ENCODE results near the gene RASGRF1.

The RASGRF1 gene

GRCh38 chr15:78977591-78978347, 112.8 kb downstream of the RASGRF1 start:
- H3K4me1 ChIP-seq (ENCODE audit: control insufficient read depth, insufficient read depth, low read length): peaks cover 5% of the 10 kb centered on the region
- H3K27me3 ChIP-seq (ENCODE audit: control insufficient read depth in 1 of 2, insufficient read depth in 2 of 2, low read length in 2 of 2): no peaks in the 10 kb centered on the region
- H3K27ac ChIP-seq (ENCODE audit: low read length): no peak overlapping the region
- no peak overlapping the region for H3K9ac ChIP-seq (ENCODE audit: low read length in 2 of 2)
- no peaks in the 10 kb centered on the region for H3K36me3 ChIP-seq (ENCODE audit: control insufficient read depth in 2 of 2, insufficient read depth in 2 of 2, low read length in 2 of 2)
- H3K4me3 ChIP-seq (ENCODE audit: low read length in 2 of 2): no peak overlapping the region
- H3K9me3 ChIP-seq (ENCODE audit: control insufficient read depth in 2 of 2, low read length in 2 of 2): no peaks in the 10 kb centered on the region

GRCh38 chr15:78977091-78977571, 113.4 kb downstream of the RASGRF1 start:
- Histone ChIP-seq H3K27ac (ENCODE audit: low read length) (no peak overlapping the region), H3K9ac (ENCODE audit: low read length in 2 of 2) (no peak overlapping the region)

GRCh38 chr15:78976691-78977090, 113.9 kb downstream of the RASGRF1 start:
- H3K9ac ChIP-seq (ENCODE audit: low read length in 2 of 2): no peak overlapping the region
- no peaks in the 10 kb centered on the region for H3K36me3 ChIP-seq (ENCODE audit: control insufficient read depth in 2 of 2, insufficient read depth in 2 of 2, low read length in 2 of 2)
- H3K9me3 ChIP-seq (ENCODE audit: control insufficient read depth in 2 of 2, low read length in 2 of 2): no peaks in the 10 kb centered on the region
- H3K4me3 ChIP-seq (ENCODE audit: low read length in 2 of 2): no peak overlapping the region
- peaks cover 5% of the 10 kb centered on the region for H3K4me1 ChIP-seq (ENCODE audit: control insufficient read depth, insufficient read depth, low read length)
- H3K27me3 ChIP-seq (ENCODE audit: control insufficient read depth in 1 of 2, insufficient read depth in 2 of 2, low read length in 2 of 2): no peaks in the 10 kb centered on the region
- H3K27ac ChIP-seq (ENCODE audit: low read length): no peak overlapping the region

More at GRCh38 chr15:78977091-78977571, 113.4 kb downstream of the RASGRF1 start:
- no peak overlapping the region for H3K4me3 ChIP-seq (ENCODE audit: low read length in 2 of 2)
- no peaks in the 10 kb centered on the region for H3K9me3 ChIP-seq (ENCODE audit: control insufficient read depth in 2 of 2, low read length in 2 of 2)
- no peaks in the 10 kb centered on the region for H3K36me3 ChIP-seq (ENCODE audit: control insufficient read depth in 2 of 2, insufficient read depth in 2 of 2, low read length in 2 of 2)
- no peaks in the 10 kb centered on the region for H3K27me3 ChIP-seq (ENCODE audit: control insufficient read depth in 1 of 2, insufficient read depth in 2 of 2, low read length in 2 of 2)
- peaks cover 5% of the 10 kb centered on the region for H3K4me1 ChIP-seq (ENCODE audit: control insufficient read depth, insufficient read depth, low read length)

- Histone ChIP-seq H3K27me3 (ENCODE audit: control insufficient read depth in 1 of 2, insufficient read depth in 2 of 2, low read length in 2 of 2) (no peaks in the 10 kb centered on the region), H3K27ac (ENCODE audit: low read length) (no peak overlapping the region), H3K9me3 (ENCODE audit: control insufficient read depth in 2 of 2, low read length in 2 of 2) (no peaks in the 10 kb centered on the region), H3K9ac (ENCODE audit: low read length in 2 of 2) (no peak overlapping the region), H3K36me3 (ENCODE audit: control insufficient read depth in 2 of 2, insufficient read depth in 2 of 2, low read length in 2 of 2) (no peaks in the 10 kb centered on the region), H3K4me3 (ENCODE audit: low read length in 2 of 2) (no peak overlapping the region), H3K4me1 (ENCODE audit: control insufficient read depth, insufficient read depth, low read length) (peaks cover 5% of the 10 kb centered on the region)
Measured at GRCh38 chr15:78974272-78974918, 116.2 kb downstream of the RASGRF1 start.

- H3K9me3 ChIP-seq (ENCODE audit: control insufficient read depth in 2 of 2, low read length in 2 of 2): no peaks in the 10 kb centered on the region
- no peak overlapping the region for H3K4me3 ChIP-seq (ENCODE audit: low read length in 2 of 2)
- no peak overlapping the region for H3K9ac ChIP-seq (ENCODE audit: low read length in 2 of 2)
- H3K27me3 ChIP-seq (ENCODE audit: control insufficient read depth in 1 of 2, insufficient read depth in 2 of 2, low read length in 2 of 2): no peaks in the 10 kb centered on the region
- peaks cover 5% of the 10 kb centered on the region for H3K4me1 ChIP-seq (ENCODE audit: control insufficient read depth, insufficient read depth, low read length)
- no peak overlapping the region for H3K27ac ChIP-seq (ENCODE audit: low read length)
- H3K36me3 ChIP-seq (ENCODE audit: control insufficient read depth in 2 of 2, insufficient read depth in 2 of 2, low read length in 2 of 2): no peaks in the 10 kb centered on the region
Measured at GRCh38 chr15:78969687-78970349, 120.8 kb downstream of the RASGRF1 start.

GRCh38 chr15:78968539-78969271, 121.9 kb downstream of the RASGRF1 start:
- Histone ChIP-seq H3K27ac (ENCODE audit: low read length) (no peak overlapping the region), H3K9ac (ENCODE audit: low read length in 2 of 2) (no peak overlapping the region), H3K27me3 (ENCODE audit: control insufficient read depth in 1 of 2, insufficient read depth in 2 of 2, low read length in 2 of 2) (no peaks in the 10 kb centered on the region), H3K4me1 (ENCODE audit: control insufficient read depth, insufficient read depth, low read length) (peaks cover 5% of the 10 kb centered on the region), H3K36me3 (ENCODE audit: control insufficient read depth in 2 of 2, insufficient read depth in 2 of 2, low read length in 2 of 2) (no peaks in the 10 kb centered on the region), H3K9me3 (ENCODE audit: control insufficient read depth in 2 of 2, low read length in 2 of 2) (no peaks in the 10 kb centered on the region), H3K4me3 (ENCODE audit: low read length in 2 of 2) (no peak overlapping the region)

- Histone ChIP-seq H3K9me3 (ENCODE audit: control insufficient read depth in 2 of 2, low read length in 2 of 2) (no peaks in the 10 kb centered on the region), H3K27me3 (ENCODE audit: control insufficient read depth in 1 of 2, insufficient read depth in 2 of 2, low read length in 2 of 2) (no peaks in the 10 kb centered on the region), H3K27ac (ENCODE audit: low read length) (no peak overlapping the region)
Measured at GRCh38 chr15:78968114-78968513, 122.5 kb downstream of the RASGRF1 start.

GRCh38 chr15:78960308-78960707, 130.3 kb downstream of the RASGRF1 start:
- Histone ChIP-seq H3K9ac (ENCODE audit: low read length in 2 of 2) (no peak overlapping the region), H3K27me3 (ENCODE audit: control insufficient read depth in 1 of 2, insufficient read depth in 2 of 2, low read length in 2 of 2) (no peaks in the 10 kb centered on the region), H3K9me3 (ENCODE audit: control insufficient read depth in 2 of 2, low read length in 2 of 2) (peaks cover 0 to 5% of the 10 kb centered on the region in 2 donors), H3K36me3 (ENCODE audit: control insufficient read depth in 2 of 2, insufficient read depth in 2 of 2, low read length in 2 of 2) (no peaks in the 10 kb centered on the region), H3K4me1 (ENCODE audit: control insufficient read depth, insufficient read depth, low read length) (no peaks in the 10 kb centered on the region), H3K4me3 (ENCODE audit: low read length in 2 of 2) (no peak overlapping the region), H3K27ac (ENCODE audit: low read length) (no peak overlapping the region)

More at GRCh38 chr15:78968114-78968513, 122.5 kb downstream of the RASGRF1 start:
- H3K36me3 ChIP-seq (ENCODE audit: control insufficient read depth in 2 of 2, insufficient read depth in 2 of 2, low read length in 2 of 2): no peaks in the 10 kb centered on the region
- H3K4me3 ChIP-seq (ENCODE audit: low read length in 2 of 2): no peak overlapping the region
- H3K4me1 ChIP-seq (ENCODE audit: control insufficient read depth, insufficient read depth, low read length): peaks cover 5% of the 10 kb centered on the region
- no peak overlapping the region for H3K9ac ChIP-seq (ENCODE audit: low read length in 2 of 2)

- no peaks in the 10 kb centered on the region for H3K27me3 ChIP-seq (ENCODE audit: control insufficient read depth in 1 of 2, insufficient read depth in 2 of 2, low read length in 2 of 2)
- H3K36me3 ChIP-seq (ENCODE audit: control insufficient read depth in 2 of 2, insufficient read depth in 2 of 2, low read length in 2 of 2): no peaks in the 10 kb centered on the region
- no peak overlapping the region for H3K9ac ChIP-seq (ENCODE audit: low read length in 2 of 2)
- H3K27ac ChIP-seq (ENCODE audit: low read length): no peak overlapping the region
- H3K4me3 ChIP-seq (ENCODE audit: low read length in 2 of 2): no peak overlapping the region
- H3K9me3 ChIP-seq (ENCODE audit: control insufficient read depth in 2 of 2, low read length in 2 of 2): peaks cover 0 to 5% of the 10 kb centered on the region in 2 donors
- H3K4me1 ChIP-seq (ENCODE audit: control insufficient read depth, insufficient read depth, low read length): no peaks in the 10 kb centered on the region
Measured at GRCh38 chr15:78959360-78959759, 131.2 kb downstream of the RASGRF1 start.

GRCh38 chr15:78957416-78958093, 133.0 kb downstream of the RASGRF1 start:
- no peaks in the 10 kb centered on the region for H3K27me3 ChIP-seq (ENCODE audit: control insufficient read depth in 1 of 2, insufficient read depth in 2 of 2, low read length in 2 of 2)
- H3K36me3 ChIP-seq (ENCODE audit: control insufficient read depth in 2 of 2, insufficient read depth in 2 of 2, low read length in 2 of 2): no peaks in the 10 kb centered on the region
- H3K9ac ChIP-seq (ENCODE audit: low read length in 2 of 2): no peak overlapping the region
- H3K4me1 ChIP-seq (ENCODE audit: control insufficient read depth, insufficient read depth, low read length): no peaks in the 10 kb centered on the region
- no peak overlapping the region for H3K4me3 ChIP-seq (ENCODE audit: low read length in 2 of 2)
- H3K27ac ChIP-seq (ENCODE audit: low read length): no peak overlapping the region
- peaks cover 0 to 5% of the 10 kb centered on the region in 2 donors for H3K9me3 ChIP-seq (ENCODE audit: control insufficient read depth in 2 of 2, low read length in 2 of 2)

All from stomach smooth muscle (tissue), 2 donors.